22Rv1 (cell line): ENCODE data around the gene SGK2.

Experiments used
- H3K27ac ChIP-seq: fragments of 450-650 bp; 2 replicates; pipeline ENCODE4 v1.5.1; 2017
- CTCF ChIP-seq: fragments of 450-650 bp; IDR thresholded peaks from 2 replicates; pipeline ENCODE4 v1.5.1; 2017; ENCODE audit warnings: mild to moderate bottlenecking
- ZFX ChIP-seq: fragments of 450-650 bp; IDR thresholded peaks from 2 replicates; pipeline ENCODE4 v1.6.1; 2017; ENCODE audit warnings: antibody characterized with exemption, borderline replicate concordance

Gene SGK2

GRCh38 chr20:43536041-43536816, 22.6 kb upstream of the SGK2 start:
- TF ChIP-seq CTCF (no peak), ZFX (no peak)
- no peak overlapping the region for H3K27ac ChIP-seq

GRCh38 chr20:43536817-43537440, 21.9 kb upstream of the SGK2 start:
- TF ChIP-seq ZFX (no peak), CTCF (no peak)
- H3K27ac ChIP-seq = no peak overlapping the region

GRCh38 chr20:43537921-43538877, 20.6 kb upstream of the SGK2 start:
- no peak overlapping the region for H3K27ac ChIP-seq
- TF ChIP-seq ZFX (no peak), CTCF (peak; percentile 89)

GRCh38 chr20:43538878-43539700, 19.7 kb upstream of the SGK2 start:
- TF ChIP-seq CTCF = no peak
- TF ChIP-seq ZFX = no peak
- no peak overlapping the region for H3K27ac ChIP-seq

- TF ChIP-seq ZFX (no peak), CTCF (no peak)
- H3K27ac ChIP-seq = no peak overlapping the region
Observed at GRCh38 chr20:43539975-43540672, 18.7 kb upstream of the SGK2 start.

- TF ChIP-seq CTCF = no peak
Observed at GRCh38 chr20:43540673-43541060, 18.2 kb upstream of the SGK2 start.

More at GRCh38 chr20:43540673-43541060, 18.2 kb upstream of the SGK2 start:
- no peak overlapping the region for H3K27ac ChIP-seq
